Parathyroid adenoma (tissue), 2 donors: Measurements from ENCODE around the gene DVL1.

Experiments
- H2AFZ ChIP-seq: fragments of 300-600 bp; sonication (generic); one replicate; pipeline ENCODE4 v1.7.0; 2017; ENCODE audit warnings: antibody characterized with exemption, mild to moderate bottlenecking
- H3K27ac ChIP-seq: fragments of 300-600 bp; sonication (generic); one replicate; pipeline ENCODE4 v1.7.0; 2017
- H3K27me3 ChIP-seq: fragments of 300-600 bp; sonication (generic); one replicate; pipeline ENCODE4 v1.7.0; 2017; ENCODE audit warnings: low read length; ENCODE audit not compliant: control insufficient read depth, insufficient read depth
- H3K36me3 ChIP-seq: fragments of 300-600 bp; sonication (generic); one replicate; pipeline ENCODE4 v1.7.0; 2017; ENCODE audit warnings: low read length; ENCODE audit not compliant: control insufficient read depth, insufficient read depth
- H3K4me1 ChIP-seq: fragments of 300-600 bp; sonication (generic); one replicate; pipeline ENCODE4 v1.7.0; 2017; ENCODE audit warnings: control low read depth
- H3K4me2 ChIP-seq: fragments of 300-600 bp; sonication (generic); one replicate; pipeline ENCODE4 v1.7.0; 2017; ENCODE audit warnings: low read length
- H3K4me3 ChIP-seq: fragments of 300-600 bp; sonication (generic); one replicate; pipeline ENCODE4 v1.7.0; 2017; ENCODE audit warnings: low read depth, low read length
- H3K79me2 ChIP-seq: fragments of 300-600 bp; sonication (generic); one replicate; pipeline ENCODE4 v1.7.0; 2017; ENCODE audit warnings: control low read depth
- H3K9ac ChIP-seq: fragments of 300-600 bp; sonication (generic); one replicate; pipeline ENCODE4 v1.7.0; 2017; ENCODE audit warnings: mild to moderate bottlenecking
- H3K9me3 ChIP-seq: fragments of 300-600 bp; sonication (generic); one replicate; pipeline ENCODE4 v1.7.0; 2017; ENCODE audit warnings: low read length; ENCODE audit not compliant: control insufficient read depth
- TF ChIP-seq, protein P1 (sequence below): fragments of 300-600 bp; sonication (generic); IDR thresholded peaks from one replicate; pipeline ENCODE4 v1.7.0; 2017; ENCODE audit warnings: antibody characterized with exemption, mild to moderate bottlenecking
- donor health status: primary hyperparathyroidism.

The DVL1 gene

DNA sequence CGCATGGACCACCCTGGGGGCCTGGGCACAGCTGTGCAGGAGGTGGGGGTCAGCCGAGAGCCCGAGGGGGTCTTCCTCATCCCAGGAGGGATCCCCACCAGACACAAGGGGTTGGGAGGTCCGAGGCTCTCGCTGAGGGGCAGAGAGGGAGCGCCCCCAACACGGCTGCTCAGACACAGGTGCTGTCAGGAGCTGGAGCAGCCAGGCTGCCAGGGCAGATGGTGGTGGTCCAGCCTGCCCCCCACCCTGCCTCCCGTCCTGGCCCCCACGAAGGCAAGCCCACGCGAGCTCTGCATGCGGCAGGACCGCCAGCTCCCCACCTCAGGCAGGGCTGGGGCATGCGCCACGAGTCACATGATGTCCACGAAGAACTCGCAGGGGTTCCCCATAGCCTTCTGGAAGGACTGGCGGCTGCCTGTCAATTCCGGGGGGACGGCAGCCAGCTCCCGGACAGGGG, 13.4 kb downstream of the DVL1 start:
- Histone ChIP-seq H3K79me2 (peaks cover 1% of the 10 kb centered on the region), H3K36me3 (no peaks in the 10 kb centered on the region), H3K27me3 (no peaks in the 10 kb centered on the region), H3K4me2 (no peak overlapping the region), H2AFZ (no peak overlapping the region), H3K9ac (no peak overlapping the region), H3K9me3 (no peaks in the 10 kb centered on the region), H3K27ac (no peak overlapping the region), H3K4me3 (no peak overlapping the region), H3K4me1 (no peaks in the 10 kb centered on the region)
- TF ChIP-seq, protein P1, sequence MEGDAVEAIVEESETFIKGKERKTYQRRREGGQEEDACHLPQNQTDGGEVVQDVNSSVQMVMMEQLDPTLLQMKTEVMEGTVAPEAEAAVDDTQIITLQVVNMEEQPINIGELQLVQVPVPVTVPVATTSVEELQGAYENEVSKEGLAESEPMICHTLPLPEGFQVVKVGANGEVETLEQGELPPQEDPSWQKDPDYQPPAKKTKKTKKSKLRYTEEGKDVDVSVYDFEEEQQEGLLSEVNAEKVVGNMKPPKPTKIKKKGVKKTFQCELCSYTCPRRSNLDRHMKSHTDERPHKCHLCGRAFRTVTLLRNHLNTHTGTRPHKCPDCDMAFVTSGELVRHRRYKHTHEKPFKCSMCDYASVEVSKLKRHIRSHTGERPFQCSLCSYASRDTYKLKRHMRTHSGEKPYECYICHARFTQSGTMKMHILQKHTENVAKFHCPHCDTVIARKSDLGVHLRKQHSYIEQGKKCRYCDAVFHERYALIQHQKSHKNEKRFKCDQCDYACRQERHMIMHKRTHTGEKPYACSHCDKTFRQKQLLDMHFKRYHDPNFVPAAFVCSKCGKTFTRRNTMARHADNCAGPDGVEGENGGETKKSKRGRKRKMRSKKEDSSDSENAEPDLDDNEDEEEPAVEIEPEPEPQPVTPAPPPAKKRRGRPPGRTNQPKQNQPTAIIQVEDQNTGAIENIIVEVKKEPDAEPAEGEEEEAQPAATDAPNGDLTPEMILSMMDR, result no peak

DNA sequence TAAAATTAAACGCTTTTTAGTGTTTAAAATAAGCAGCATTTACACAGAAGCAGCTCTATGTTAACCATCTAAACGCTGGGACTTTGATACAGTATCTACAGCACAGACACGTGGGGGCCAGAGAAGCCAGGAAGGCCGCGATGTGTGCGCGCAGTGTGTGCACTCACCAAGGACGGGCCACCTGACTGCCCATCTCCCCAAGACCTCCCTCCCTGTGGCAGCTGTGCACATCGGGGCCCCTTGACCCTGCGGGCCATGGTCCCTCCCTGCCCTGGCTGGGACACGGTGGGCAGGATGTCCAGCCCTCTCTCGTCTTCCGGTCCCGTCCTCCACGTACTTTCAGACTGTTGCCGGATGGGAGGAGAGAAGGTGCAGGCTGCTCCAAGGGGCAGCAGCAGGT, 13.9 kb downstream of the DVL1 start:
- H3K4me3 ChIP-seq, result no peak overlapping the region
- H3K4me2 ChIP-seq, result no peak overlapping the region
- no peak overlapping the region for H3K27ac ChIP-seq
- H3K4me1 ChIP-seq, result no peaks in the 10 kb centered on the region
- no peak overlapping the region for H3K9ac ChIP-seq
- TF ChIP-seq, protein P1, result no peak
- no peaks in the 10 kb centered on the region for H3K36me3 ChIP-seq
- H3K9me3 ChIP-seq, result no peaks in the 10 kb centered on the region
- H3K27me3 ChIP-seq, result no peaks in the 10 kb centered on the region
- H3K79me2 ChIP-seq, result peaks cover 2% of the 10 kb centered on the region
- H2AFZ ChIP-seq, result no peak overlapping the region

DNA sequence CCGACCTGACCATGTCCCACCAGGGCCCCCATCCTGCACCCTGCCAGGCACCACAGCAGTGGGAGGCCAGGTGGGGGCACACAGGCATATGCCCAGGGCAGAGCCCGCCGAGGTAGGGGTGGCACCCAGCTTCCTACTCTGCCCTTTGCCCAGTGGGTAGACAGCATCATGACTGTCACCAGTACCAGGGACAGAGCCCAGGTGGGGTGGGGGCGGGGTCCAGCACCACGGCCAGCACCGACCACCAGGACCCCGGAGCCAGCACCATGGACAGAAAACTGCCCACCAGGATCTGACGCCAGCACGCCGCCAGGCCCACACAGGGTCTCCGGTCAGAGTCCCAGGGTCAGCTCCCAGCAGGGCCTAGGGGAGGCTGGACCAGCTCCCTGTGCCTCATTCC, 14.4 kb downstream of the DVL1 start:
- no peaks in the 10 kb centered on the region for H3K36me3 ChIP-seq
- peaks cover 2% of the 10 kb centered on the region for H3K79me2 ChIP-seq
- no peak overlapping the region for H3K4me3 ChIP-seq
- no peak overlapping the region for H3K4me2 ChIP-seq
- H3K27ac ChIP-seq, result no peak overlapping the region
- H3K27me3 ChIP-seq, result no peaks in the 10 kb centered on the region
- TF ChIP-seq, protein P1, result no peak
- no peaks in the 10 kb centered on the region for H3K9me3 ChIP-seq
- no peak overlapping the region for H3K9ac ChIP-seq
- no peak overlapping the region for H2AFZ ChIP-seq
- no peaks in the 10 kb centered on the region for H3K4me1 ChIP-seq

DNA sequence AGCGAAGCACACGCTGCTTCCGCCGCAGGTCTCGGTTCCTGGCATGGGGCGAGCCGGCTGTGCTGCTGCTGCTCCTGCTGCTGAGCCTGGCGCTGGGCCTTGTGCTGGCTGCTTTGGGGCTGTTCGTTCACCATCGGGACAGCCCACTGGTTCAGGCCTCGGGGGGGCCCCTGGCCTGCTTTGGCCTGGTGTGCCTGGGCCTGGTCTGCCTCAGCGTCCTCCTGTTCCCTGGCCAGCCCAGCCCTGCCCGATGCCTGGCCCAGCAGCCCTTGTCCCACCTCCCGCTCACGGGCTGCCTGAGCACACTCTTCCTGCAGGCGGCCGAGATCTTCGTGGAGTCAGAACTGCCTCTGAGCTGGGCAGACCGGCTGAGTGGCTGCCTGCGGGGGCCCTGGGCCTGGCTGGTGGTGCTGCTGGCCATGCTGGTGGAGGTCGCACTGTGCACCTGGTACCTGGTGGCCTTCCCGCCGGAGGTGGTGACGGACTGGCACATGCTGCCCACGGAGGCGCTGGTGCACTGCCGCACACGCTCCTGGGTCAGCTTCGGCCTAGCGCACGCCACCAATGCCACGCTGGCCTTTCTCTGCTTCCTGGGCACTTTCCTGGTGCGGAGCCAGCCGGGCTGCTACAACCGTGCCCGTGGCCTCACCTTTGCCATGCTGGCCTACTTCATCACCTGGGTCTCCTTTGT, 15.5 kb downstream of the DVL1 start:
- no peaks in the 10 kb centered on the region for H3K27me3 ChIP-seq
- peaks cover 2% of the 10 kb centered on the region for H3K79me2 ChIP-seq
- no peak overlapping the region for H2AFZ ChIP-seq
- H3K4me3 ChIP-seq, result no peak overlapping the region
- H3K9me3 ChIP-seq, result no peaks in the 10 kb centered on the region
- no peak overlapping the region for H3K27ac ChIP-seq
- TF ChIP-seq, protein P1, result no peak
- no peak overlapping the region for H3K9ac ChIP-seq
- no peaks in the 10 kb centered on the region for H3K4me1 ChIP-seq
- no peaks in the 10 kb centered on the region for H3K36me3 ChIP-seq
- no peak overlapping the region for H3K4me2 ChIP-seq
